Measurements from ENCODE around the gene ALDOC.

The ALDOC gene

GRCh38 chr17:28532050-28532960 is 44.4 kb downstream of the ALDOC start:
- 76% methylated on average over 5 of the region's 7 CpGs for WGBS
- H3K18ac ChIP-seq (ENCODE audit: low read depth in 1 of 2, low read length in 2 of 2) = peak overlapping the region in 1 of 2 experiments; percentile 43
- H2BK12ac ChIP-seq (ENCODE audit: low read length in 2 of 2) = no peak overlapping the region
- no peaks in the 10 kb centered on the region for H3K79me1 ChIP-seq (replicated peaks; ENCODE audit: low read length, poor library complexity, severe bottlenecking)
- H2AK5ac ChIP-seq (ENCODE audit: low read length, severe bottlenecking) = no peak overlapping the region
- no peak overlapping the region for H2BK5ac ChIP-seq (ENCODE audit: low read depth, low read length, poor library complexity, severe bottlenecking)
- H4K91ac ChIP-seq (ENCODE audit: low read length) = no peak overlapping the region
- H2AFZ ChIP-seq (ENCODE audit: low read depth, low read length) = no peak overlapping the region
- H3K27me3 ChIP-seq (ENCODE audit: control insufficient read depth in 1 of 2, insufficient read depth in 1 of 2, low read length in 2 of 2) = peaks cover 24 to 35% of the 10 kb centered on the region in 2 experiments
- DNase-seq = peak; percentile 12
- H4K8ac ChIP-seq (ENCODE audit: low read length) = no peak overlapping the region
- H3K36me3 ChIP-seq (ENCODE audit: control insufficient read depth in 1 of 2, insufficient read depth in 2 of 2, low read depth in 1 of 2, low read length in 2 of 2) = no peaks in the 10 kb centered on the region
- no peaks in the 10 kb centered on the region for H3K4me1 ChIP-seq (ENCODE audit: control insufficient read depth, insufficient read depth, low read depth, low read length)
- H2BK15ac ChIP-seq (ENCODE audit: low read depth, poor library complexity, severe bottlenecking) = peak overlapping the region; percentile 26
- H3K4me3 ChIP-seq (ENCODE audit: insufficient read depth in 1 of 2, low read depth in 1 of 2, low read length in 2 of 2) = no peak overlapping the region
- H3K14ac ChIP-seq (ENCODE audit: low read length in 2 of 2) = no peak overlapping the region
- no peak overlapping the region for H3K9ac ChIP-seq (ENCODE audit: low read length)
- H3K23ac ChIP-seq (ENCODE audit: low read length in 2 of 2) = no peak overlapping the region
- no peak overlapping the region for H2BK120ac ChIP-seq (ENCODE audit: low read depth, low read length)
- no peaks in the 10 kb centered on the region for H3K9me3 ChIP-seq (ENCODE audit: control insufficient read depth, low read length)
- H3K4ac ChIP-seq (ENCODE audit: low read depth in 1 of 2, low read length in 2 of 2) = no peak overlapping the region
- no peak overlapping the region for H3K27ac ChIP-seq (ENCODE audit: low read length, poor library complexity, severe bottlenecking)
- no peak overlapping the region for H3K4me2 ChIP-seq (ENCODE audit: low read length, poor library complexity, severe bottlenecking)

- no peaks in the 10 kb centered on the region for H3K4me1 ChIP-seq (ENCODE audit: control insufficient read depth, insufficient read depth, low read depth, low read length)
- no peak overlapping the region for H3K4me2 ChIP-seq (ENCODE audit: low read length, poor library complexity, severe bottlenecking)
- no peak overlapping the region for H2BK5ac ChIP-seq (ENCODE audit: low read depth, low read length, poor library complexity, severe bottlenecking)
- H3K18ac ChIP-seq (ENCODE audit: low read depth in 1 of 2, low read length in 2 of 2) = no peak overlapping the region
- H3K23ac ChIP-seq (ENCODE audit: low read length in 2 of 2) = no peak overlapping the region
- no peaks in the 10 kb centered on the region for H3K9me3 ChIP-seq (ENCODE audit: control insufficient read depth, low read length)
- no peak overlapping the region for H2BK120ac ChIP-seq (ENCODE audit: low read depth, low read length)
- peaks cover 14 to 34% of the 10 kb centered on the region in 2 experiments for H3K27me3 ChIP-seq (ENCODE audit: control insufficient read depth in 1 of 2, insufficient read depth in 1 of 2, low read length in 2 of 2)
- no peak overlapping the region for H2BK15ac ChIP-seq (ENCODE audit: low read depth, poor library complexity, severe bottlenecking)
- no peak overlapping the region for H4K91ac ChIP-seq (ENCODE audit: low read length)
- no peak overlapping the region for H3K14ac ChIP-seq (ENCODE audit: low read length in 2 of 2)
- 91% methylated on average over 7 of the region's 7 CpGs for WGBS
- H3K27ac ChIP-seq (ENCODE audit: low read length, poor library complexity, severe bottlenecking) = no peak overlapping the region
- no peaks in the 10 kb centered on the region for H3K79me1 ChIP-seq (replicated peaks; ENCODE audit: low read length, poor library complexity, severe bottlenecking)
- no peak overlapping the region for H4K8ac ChIP-seq (ENCODE audit: low read length)
- no peak for DNase-seq
- H3K9ac ChIP-seq (ENCODE audit: low read length) = no peak overlapping the region
- no peak overlapping the region for H3K4me3 ChIP-seq (ENCODE audit: insufficient read depth in 1 of 2, low read depth in 1 of 2, low read length in 2 of 2)
- H3K4ac ChIP-seq (ENCODE audit: low read depth in 1 of 2, low read length in 2 of 2) = no peak overlapping the region
- no peaks in the 10 kb centered on the region for H3K36me3 ChIP-seq (ENCODE audit: control insufficient read depth in 1 of 2, insufficient read depth in 2 of 2, low read depth in 1 of 2, low read length in 2 of 2)
- H2AK5ac ChIP-seq (ENCODE audit: low read length, severe bottlenecking) = no peak overlapping the region
- no peak overlapping the region for H2AFZ ChIP-seq (ENCODE audit: low read depth, low read length)
- H2BK12ac ChIP-seq (ENCODE audit: low read length in 2 of 2) = no peak overlapping the region
These were observed 45.8 kb downstream of the ALDOC start for GRCh38 chr17:28530926-28531325.

GRCh38 chr17:28530250-28530649 is 46.4 kb downstream of the ALDOC start:
- no peak overlapping the region for H3K27ac ChIP-seq (ENCODE audit: low read length, poor library complexity, severe bottlenecking)
- peaks cover under 1% of the 10 kb centered on the region for H3K4me1 ChIP-seq (ENCODE audit: control insufficient read depth, insufficient read depth, low read depth, low read length)
- H2AK5ac ChIP-seq (ENCODE audit: low read length, severe bottlenecking) = no peak overlapping the region
- H3K23ac ChIP-seq (ENCODE audit: low read length in 2 of 2) = no peak overlapping the region
- H3K4me3 ChIP-seq (ENCODE audit: insufficient read depth in 1 of 2, low read depth in 1 of 2, low read length in 2 of 2) = no peak overlapping the region
- H2BK5ac ChIP-seq (ENCODE audit: low read depth, low read length, poor library complexity, severe bottlenecking) = no peak overlapping the region
- no peak overlapping the region for H2BK12ac ChIP-seq (ENCODE audit: low read length in 2 of 2)
- H2AFZ ChIP-seq (ENCODE audit: low read depth, low read length) = no peak overlapping the region
- no peaks in the 10 kb centered on the region for H3K9me3 ChIP-seq (ENCODE audit: control insufficient read depth, low read length)
- no peak overlapping the region for H3K18ac ChIP-seq (ENCODE audit: low read depth in 1 of 2, low read length in 2 of 2)
- no peak overlapping the region for H4K91ac ChIP-seq (ENCODE audit: low read length)
- H3K79me1 ChIP-seq (replicated peaks; ENCODE audit: low read length, poor library complexity, severe bottlenecking) = no peaks in the 10 kb centered on the region
- peaks cover 13 to 34% of the 10 kb centered on the region in 2 experiments for H3K27me3 ChIP-seq (ENCODE audit: control insufficient read depth in 1 of 2, insufficient read depth in 1 of 2, low read length in 2 of 2)
- H2BK15ac ChIP-seq (ENCODE audit: low read depth, poor library complexity, severe bottlenecking) = no peak overlapping the region
- H3K4me2 ChIP-seq (ENCODE audit: low read length, poor library complexity, severe bottlenecking) = no peak overlapping the region
- no peak overlapping the region for H3K14ac ChIP-seq (ENCODE audit: low read length in 2 of 2)
- 84% methylated on average over 4 of the region's 4 CpGs for WGBS
- no peak overlapping the region for H3K4ac ChIP-seq (ENCODE audit: low read depth in 1 of 2, low read length in 2 of 2)
- no peak for DNase-seq
- H3K9ac ChIP-seq (ENCODE audit: low read length) = no peak overlapping the region
- H2BK120ac ChIP-seq (ENCODE audit: low read depth, low read length) = no peak overlapping the region
- H3K36me3 ChIP-seq (ENCODE audit: control insufficient read depth in 1 of 2, insufficient read depth in 2 of 2, low read depth in 1 of 2, low read length in 2 of 2) = no peaks in the 10 kb centered on the region
- no peak overlapping the region for H4K8ac ChIP-seq (ENCODE audit: low read length)

- Histone ChIP-seq H2BK120ac (ENCODE audit: low read depth, low read length) (no peak overlapping the region), H2BK15ac (ENCODE audit: low read depth, poor library complexity, severe bottlenecking) (no peak overlapping the region), H3K79me1 (replicated peaks; ENCODE audit: low read length, poor library complexity, severe bottlenecking) (no peaks in the 10 kb centered on the region), H3K4ac (ENCODE audit: low read depth in 1 of 2, low read length in 2 of 2) (no peak overlapping the region), H3K4me3 (ENCODE audit: insufficient read depth in 1 of 2, low read depth in 1 of 2, low read length in 2 of 2) (no peak overlapping the region), H3K4me2 (ENCODE audit: low read length, poor library complexity, severe bottlenecking) (no peak overlapping the region), H3K9ac (ENCODE audit: low read length) (no peak overlapping the region), H3K14ac (ENCODE audit: low read length in 2 of 2) (no peak overlapping the region), H3K27ac (ENCODE audit: low read length, poor library complexity, severe bottlenecking) (no peak overlapping the region), H4K8ac (ENCODE audit: low read length) (no peak overlapping the region), H3K4me1 (ENCODE audit: control insufficient read depth, insufficient read depth, low read depth, low read length) (peaks cover 8% of the 10 kb centered on the region), H3K23ac (ENCODE audit: low read length in 2 of 2) (no peak overlapping the region), H3K18ac (ENCODE audit: low read depth in 1 of 2, low read length in 2 of 2) (no peak overlapping the region), H3K9me3 (ENCODE audit: control insufficient read depth, low read length) (no peaks in the 10 kb centered on the region), H2AK5ac (ENCODE audit: low read length, severe bottlenecking) (no peak overlapping the region), H2BK5ac (ENCODE audit: low read depth, low read length, poor library complexity, severe bottlenecking) (no peak overlapping the region), H2BK12ac (ENCODE audit: low read length in 2 of 2) (no peak overlapping the region), H2AFZ (ENCODE audit: low read depth, low read length) (no peak overlapping the region), H3K27me3 (ENCODE audit: control insufficient read depth in 1 of 2, insufficient read depth in 1 of 2, low read length in 2 of 2) (peaks cover 9 to 31% of the 10 kb centered on the region in 2 experiments), H4K91ac (ENCODE audit: low read length) (no peak overlapping the region), H3K36me3 (ENCODE audit: control insufficient read depth in 1 of 2, insufficient read depth in 2 of 2, low read depth in 1 of 2, low read length in 2 of 2) (no peaks in the 10 kb centered on the region)
- no CpG with 5 or more reads among the region's 3 CpGs for WGBS
- no peak for DNase-seq
These were observed 47.7 kb downstream of the ALDOC start for GRCh38 chr17:28529013-28529400.
